Stimulated activated CD8-positive, alpha-beta memory T cell treated with anti-CD3 and anti-CD28 coated beads, Interleukin-15, amount 100 ng/mL, for 1 hour (primary cell): ENCODE data around the gene MELK.
A peak's percentile ranks its signal among the peaks of the same experiment; 100 is the strongest.
"Not testable (repeated sequence)": the region's sequence is repeated elsewhere in the genome, so short reads cannot be mapped to it uniquely, and the experiment has no call there.

ENCODE experiments used
- DNase-seq: peaks from one replicate; pipeline ENCODE4 v3.0.0-alpha.2; 2020; ENCODE audit warnings: low read depth

The MELK gene

GRCh38 chr9:36572515-36573418, at the start of gene MELK:
Gene MELK (plus strand): TSS chr9:36572895. CDS start chr9:36581682, 8,787 bp downstream.
- DNase-seq: peak; percentile 69

GRCh38 chr9:36530224-36530623, 42.5 kb upstream of the MELK start:
- no peak for DNase-seq

GRCh38 chr9:36532353-36532752, 40.3 kb upstream of the MELK start:
- no peak for DNase-seq

GRCh38 chr9:36533726-36534125, 39.0 kb upstream of the MELK start:
- not testable (repeated sequence) for DNase-seq

GRCh38 chr9:36535107-36535506, 37.6 kb upstream of the MELK start:
- no peak for DNase-seq

- no peak for DNase-seq
Measured at GRCh38 chr9:36537861-36538260, 34.8 kb upstream of the MELK start.

- DNase-seq: no peak
Measured at GRCh38 chr9:36542355-36542754, 30.3 kb upstream of the MELK start.

GRCh38 chr9:36543916-36544315, 28.8 kb upstream of the MELK start:
- no peak for DNase-seq

- no peak for DNase-seq
Measured at GRCh38 chr9:36547598-36547997, 25.1 kb upstream of the MELK start.

- no peak for DNase-seq
Measured at GRCh38 chr9:36548454-36548853, 24.2 kb upstream of the MELK start.

- no peak for DNase-seq
Measured at GRCh38 chr9:36550135-36550534, 22.6 kb upstream of the MELK start.

- not testable (repeated sequence) for DNase-seq
Measured at GRCh38 chr9:36550631-36551098, 22.0 kb upstream of the MELK start.

GRCh38 chr9:36551129-36551528, 21.6 kb upstream of the MELK start:
- DNase-seq: no peak

GRCh38 chr9:36551910-36552309, 20.8 kb upstream of the MELK start:
- no peak for DNase-seq

GRCh38 chr9:36559036-36559695, 13.5 kb upstream of the MELK start:
- no peak for DNase-seq

- no peak for DNase-seq
Measured at GRCh38 chr9:36560771-36561170, 11.9 kb upstream of the MELK start.

GRCh38 chr9:36562801-36563200, 9.9 kb upstream of the MELK start:
- DNase-seq: not testable (repeated sequence)

GRCh38 chr9:36566813-36567221, 5.9 kb upstream of the MELK start:
- no peak for DNase-seq

GRCh38 chr9:36568681-36569080, 4.0 kb upstream of the MELK start:
- DNase-seq: not testable (repeated sequence)

GRCh38 chr9:36571333-36571732, 1.4 kb upstream of the MELK start:
- DNase-seq: no peak

- DNase-seq: not testable (repeated sequence)
Measured at GRCh38 chr9:36574045-36574444, 1.4 kb downstream of the MELK start.

- no peak for DNase-seq
Measured at GRCh38 chr9:36575411-36575882, 2.8 kb downstream of the MELK start.

GRCh38 chr9:36576866-36577265, 4.2 kb downstream of the MELK start:
- no peak for DNase-seq
